Measurements from ENCODE around the gene GPRC5A. TPM values are rescaled to one million over a fixed set of nuclear protein-coding genes. Genes with fewer than 3 reads are reported as not detected.

The GPRC5A gene
- total and polyA plus RNA-seq, 10 of the 15 experiments (the other 5 are each of a cell fraction or from before 2014, with no cell fraction given) = 0.10 to 2.8 (median 1.1) TPM

DNA sequence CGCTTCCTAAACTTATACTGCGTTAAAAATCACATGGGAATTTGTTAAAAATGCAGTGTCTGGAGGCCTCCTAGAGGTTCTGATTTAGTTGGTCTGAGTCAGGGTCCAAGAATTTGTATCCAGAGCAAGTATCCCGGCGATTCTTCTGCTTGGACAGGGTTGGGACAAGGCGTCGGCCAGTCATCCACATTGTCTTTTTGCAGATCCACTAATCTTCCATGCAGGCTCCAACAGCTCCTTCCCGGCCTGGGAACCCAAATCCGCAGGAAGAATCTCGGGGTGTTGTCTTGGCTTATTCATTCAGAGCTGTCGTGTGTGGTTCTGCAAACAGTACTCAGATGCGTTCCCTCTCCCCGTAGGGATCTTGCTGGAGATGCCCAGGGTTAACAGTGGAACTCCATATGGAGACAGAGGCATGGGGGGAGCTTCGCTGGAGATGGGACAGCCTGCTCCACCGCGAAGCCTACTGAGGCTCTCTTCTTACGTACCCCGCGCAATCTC is 35.3 kb downstream of the GPRC5A start:
- H3K79me2 ChIP-seq (ENCODE audit: control insufficient read depth, insufficient read depth, low read length) = no peaks in the 10 kb centered on the region
- no peaks in the 10 kb centered on the region for H3K36me3 ChIP-seq (ENCODE audit: control insufficient read depth in 2 of 2, insufficient read depth in 2 of 2, low read length in 1 of 2)
- ChIA-PET POLR2A (no interaction called here), RAD21 (ENCODE audit: unreplicated experiment) (no interaction called here), SMC1A (ENCODE audit: uncharacterized antibody, unreplicated experiment) (no interaction called here), CTCF (interaction anchor here (1.1 kb wide), 1 partner anchor 286 kb away, joined by 3 read pairs; no protein-coding TSS in a partner anchor)
- H3K4me2 ChIP-seq (ENCODE audit: control insufficient read depth, insufficient read depth) = no peak overlapping the region
- in situ Hi-C loops (cut with MboI) = no loop called here
- no peak for TF ChIP-seq ASH2L (IDR thresholded peaks at IDR 0.05; ENCODE audit: borderline replicate concordance, low read depth)
- TF ChIP-seq PBX3 (IDR thresholded peaks at IDR 0.05; ENCODE audit: insufficient replicate concordance, low read depth, low read length) = no peak
- TF ChIP-seq, protein P1, sequence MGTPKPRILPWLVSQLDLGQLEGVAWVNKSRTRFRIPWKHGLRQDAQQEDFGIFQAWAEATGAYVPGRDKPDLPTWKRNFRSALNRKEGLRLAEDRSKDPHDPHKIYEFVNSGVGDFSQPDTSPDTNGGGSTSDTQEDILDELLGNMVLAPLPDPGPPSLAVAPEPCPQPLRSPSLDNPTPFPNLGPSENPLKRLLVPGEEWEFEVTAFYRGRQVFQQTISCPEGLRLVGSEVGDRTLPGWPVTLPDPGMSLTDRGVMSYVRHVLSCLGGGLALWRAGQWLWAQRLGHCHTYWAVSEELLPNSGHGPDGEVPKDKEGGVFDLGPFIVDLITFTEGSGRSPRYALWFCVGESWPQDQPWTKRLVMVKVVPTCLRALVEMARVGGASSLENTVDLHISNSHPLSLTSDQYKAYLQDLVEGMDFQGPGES (IDR thresholded peaks at IDR 0.05) = no peak
- TF ChIP-seq, protein P2, sequence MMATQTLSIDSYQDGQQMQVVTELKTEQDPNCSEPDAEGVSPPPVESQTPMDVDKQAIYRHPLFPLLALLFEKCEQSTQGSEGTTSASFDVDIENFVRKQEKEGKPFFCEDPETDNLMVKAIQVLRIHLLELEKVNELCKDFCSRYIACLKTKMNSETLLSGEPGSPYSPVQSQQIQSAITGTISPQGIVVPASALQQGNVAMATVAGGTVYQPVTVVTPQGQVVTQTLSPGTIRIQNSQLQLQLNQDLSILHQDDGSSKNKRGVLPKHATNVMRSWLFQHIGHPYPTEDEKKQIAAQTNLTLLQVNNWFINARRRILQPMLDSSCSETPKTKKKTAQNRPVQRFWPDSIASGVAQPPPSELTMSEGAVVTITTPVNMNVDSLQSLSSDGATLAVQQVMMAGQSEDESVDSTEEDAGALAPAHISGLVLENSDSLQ (IDR thresholded peaks at IDR 0.05) = no peak
- no peak for TF ChIP-seq NFXL1 (IDR thresholded peaks at IDR 0.05; ENCODE audit: borderline replicate concordance)
- no peak for TF ChIP-seq TAF1 (IDR thresholded peaks at IDR 0.05; ENCODE audit: borderline replicate concordance, low read depth, low read length)
- TF ChIP-seq RUNX3 (IDR thresholded peaks at IDR 0.05; ENCODE audit: low read length) = no peak
- no peak for TF ChIP-seq FOXM1 (IDR thresholded peaks at IDR 0.05; ENCODE audit: low read depth, low read length)
- TF ChIP-seq KLF5 (IDR thresholded peaks at IDR 0.05; ENCODE audit: partially characterized antibody) = no peak
- TF ChIP-seq YY1 (IDR thresholded peaks at IDR 0.05; ENCODE audit: low read depth, low read length) = no peak
- TF ChIP-seq, protein P3, sequence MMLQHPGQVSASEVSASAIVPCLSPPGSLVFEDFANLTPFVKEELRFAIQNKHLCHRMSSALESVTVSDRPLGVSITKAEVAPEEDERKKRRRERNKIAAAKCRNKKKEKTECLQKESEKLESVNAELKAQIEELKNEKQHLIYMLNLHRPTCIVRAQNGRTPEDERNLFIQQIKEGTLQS (IDR thresholded peaks at IDR 0.05; ENCODE audit: borderline replicate concordance, extremely low read depth, low read depth, low read length) = no peak
- TF ChIP-seq ZZZ3 (IDR thresholded peaks at IDR 0.05; ENCODE audit: control insufficient read depth, insufficient read length, low read depth) = no peak
- TF ChIP-seq SMAD5 (IDR thresholded peaks at IDR 0.05; ENCODE audit: low read depth) = no peak
- no peak for TF ChIP-seq ESRRA (IDR thresholded peaks at IDR 0.05; ENCODE audit: low read length)
- TF ChIP-seq HDAC6 (IDR thresholded peaks at IDR 0.05; ENCODE audit: unreplicated experiment) = no peak
- TF ChIP-seq CHD4 (IDR thresholded peaks at IDR 0.05) = no peak
- TF ChIP-seq POU2F2 (IDR thresholded peaks at IDR 0.05; ENCODE audit: borderline replicate concordance, low read depth, low read length) = no peak
- TF ChIP-seq, protein P4, sequence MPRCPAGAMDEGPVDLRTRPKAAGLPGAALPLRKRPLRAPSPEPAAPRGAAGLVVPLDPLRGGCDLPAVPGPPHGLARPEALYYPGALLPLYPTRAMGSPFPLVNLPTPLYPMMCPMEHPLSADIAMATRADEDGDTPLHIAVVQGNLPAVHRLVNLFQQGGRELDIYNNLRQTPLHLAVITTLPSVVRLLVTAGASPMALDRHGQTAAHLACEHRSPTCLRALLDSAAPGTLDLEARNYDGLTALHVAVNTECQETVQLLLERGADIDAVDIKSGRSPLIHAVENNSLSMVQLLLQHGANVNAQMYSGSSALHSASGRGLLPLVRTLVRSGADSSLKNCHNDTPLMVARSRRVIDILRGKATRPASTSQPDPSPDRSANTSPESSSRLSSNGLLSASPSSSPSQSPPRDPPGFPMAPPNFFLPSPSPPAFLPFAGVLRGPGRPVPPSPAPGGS (IDR thresholded peaks at IDR 0.05; ENCODE audit: borderline replicate concordance, insufficient read depth, low read depth, low read length, poor library complexity, severe bottlenecking) = no peak
- TF ChIP-seq TCF7 (IDR thresholded peaks at IDR 0.05; ENCODE audit: borderline replicate concordance) = no peak
- no TSS peak for BruUV-seq (replicated peaks)
- H2AFZ ChIP-seq (ENCODE audit: control insufficient read depth, low read depth, low read length) = no peak overlapping the region
- H3K9ac ChIP-seq (ENCODE audit: control insufficient read depth, insufficient read depth, low read length) = no peak overlapping the region
- no peaks in the 10 kb centered on the region for H3K9me3 ChIP-seq (replicated peaks; ENCODE audit: control insufficient read depth, insufficient read depth, low read length)
- 56% methylated on average over 18 of the region's 18 CpGs for WGBS (ENCODE audit: insufficient coverage, insufficient replicate concordance, low lambda C conversion rate, missing lambda C conversion rate)
- H4K20me1 ChIP-seq (ENCODE audit: control insufficient read depth, insufficient read depth) = no peaks in the 10 kb centered on the region
- H3K4me1 ChIP-seq (ENCODE audit: control insufficient read depth, insufficient read depth, low read length) = no peaks in the 10 kb centered on the region
- intact Hi-C loops (cut with micrococcal nuclease; ENCODE audit: unreplicated experiment) = no loop called here
- H3K4me3 ChIP-seq = no peak overlapping the region
- no peak overlapping the region for H3K27ac ChIP-seq (ENCODE audit: control insufficient read depth, insufficient read depth)
- peaks cover 0 to 1% of the 10 kb centered on the region in 2 experiments; a peak in 2 of 4 replicates for H3K27me3 ChIP-seq (replicated peaks in 1 of 2; ENCODE audit: control insufficient read depth in 2 of 2, insufficient read depth in 2 of 2, low read length in 1 of 2)
- no peak for DNase-seq (ENCODE audit: low read depth, low spot score)
- FAIRE-seq = no peak
- no peak for ATAC-seq

Measured in GM12878 (cell line).